ENCODE data around the gene TNS2. TPM values are rescaled to one million over a fixed set of nuclear protein-coding genes. Genes with fewer than 3 reads are reported as not detected.

TNS2 gene
- total RNA-seq, 2 experiments from 2014 or later, result 2.3 to 3.0 TPM

DNA sequence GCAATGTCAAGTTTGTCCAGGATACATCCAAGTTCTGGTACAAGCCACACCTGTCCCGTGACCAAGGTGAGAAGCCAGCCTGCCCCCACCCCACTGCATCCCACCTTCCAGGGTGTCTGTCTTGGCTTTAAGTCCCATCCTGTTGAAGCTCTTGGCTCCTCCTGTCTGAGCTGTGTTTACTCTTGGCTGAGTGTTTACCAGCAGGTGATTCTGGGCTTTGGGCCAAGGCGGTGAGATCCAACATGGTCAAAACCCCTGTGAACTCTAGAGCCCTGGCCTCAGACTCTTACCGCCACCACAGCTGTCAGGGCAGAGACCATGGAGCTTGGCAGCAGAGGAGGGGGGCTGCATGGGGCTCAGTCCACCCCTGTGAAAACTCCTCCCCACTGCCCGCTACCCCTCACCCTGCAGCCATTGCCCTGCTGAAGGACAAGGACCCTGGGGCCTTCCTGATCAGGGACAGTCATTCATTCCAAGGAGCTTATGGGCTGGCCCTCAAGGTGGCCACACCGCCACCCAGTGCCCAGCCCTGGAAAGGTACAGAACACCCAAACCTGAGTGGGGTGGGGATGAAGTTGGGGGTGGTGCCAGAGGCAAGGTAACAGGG is 11.6 kb downstream of the TNS2 start:
- Histone ChIP-seq H3K4me1 (ENCODE audit: insufficient read depth, low read length) (peaks cover 12% of the 10 kb centered on the region), H3K27me3 (ENCODE audit: control insufficient read depth in 1 of 2, insufficient read depth in 2 of 2, low read length in 2 of 2) (no peaks in the 10 kb centered on the region), H3K27ac (ENCODE audit: low read depth in 1 of 2, low read length in 2 of 2) (no peak overlapping the region), H3K4me3 (ENCODE audit: low read length) (no peak overlapping the region), H3K9me3 (ENCODE audit: control insufficient read depth in 1 of 2, insufficient read depth in 1 of 2, low read length in 2 of 2) (no peaks in the 10 kb centered on the region), H3K36me3 (ENCODE audit: insufficient read depth, low read length) (peaks cover 29% of the 10 kb centered on the region)
- ChIA-PET POLR2A (interaction anchor here (1.0 to 1.6 kb wide), 2 partner anchors 18 to 37 kb away, joined by 3 to 6 read pairs; partner anchors contain the start of gene SPRYD3), CTCF (interaction anchor here (0.9 to 1.3 kb wide), 2 partner anchors 14 to 38 kb away, joined by 3 to 5 read pairs; no protein-coding TSS in a partner anchor)
- no peaks in the 10 kb centered on the region for H3K27me3 Mint-ChIP-seq
- no peak for ATAC-seq (ENCODE audit: poor library complexity)
- peaks cover 32% of the 10 kb centered on the region for H3K36me3 Mint-ChIP-seq (ENCODE audit: low read depth)
- no peak overlapping the region for H3K27ac Mint-ChIP-seq
- H3K4me3 Mint-ChIP-seq, result no peak overlapping the region
- peaks cover 7% of the 10 kb centered on the region for H3K4me1 Mint-ChIP-seq (ENCODE audit: low read depth)
- TF ChIP-seq, protein P1, sequence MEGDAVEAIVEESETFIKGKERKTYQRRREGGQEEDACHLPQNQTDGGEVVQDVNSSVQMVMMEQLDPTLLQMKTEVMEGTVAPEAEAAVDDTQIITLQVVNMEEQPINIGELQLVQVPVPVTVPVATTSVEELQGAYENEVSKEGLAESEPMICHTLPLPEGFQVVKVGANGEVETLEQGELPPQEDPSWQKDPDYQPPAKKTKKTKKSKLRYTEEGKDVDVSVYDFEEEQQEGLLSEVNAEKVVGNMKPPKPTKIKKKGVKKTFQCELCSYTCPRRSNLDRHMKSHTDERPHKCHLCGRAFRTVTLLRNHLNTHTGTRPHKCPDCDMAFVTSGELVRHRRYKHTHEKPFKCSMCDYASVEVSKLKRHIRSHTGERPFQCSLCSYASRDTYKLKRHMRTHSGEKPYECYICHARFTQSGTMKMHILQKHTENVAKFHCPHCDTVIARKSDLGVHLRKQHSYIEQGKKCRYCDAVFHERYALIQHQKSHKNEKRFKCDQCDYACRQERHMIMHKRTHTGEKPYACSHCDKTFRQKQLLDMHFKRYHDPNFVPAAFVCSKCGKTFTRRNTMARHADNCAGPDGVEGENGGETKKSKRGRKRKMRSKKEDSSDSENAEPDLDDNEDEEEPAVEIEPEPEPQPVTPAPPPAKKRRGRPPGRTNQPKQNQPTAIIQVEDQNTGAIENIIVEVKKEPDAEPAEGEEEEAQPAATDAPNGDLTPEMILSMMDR (IDR thresholded peaks at IDR 0.05), result no peak
- intact Hi-C loops (cut with DNase I, micrococcal nuclease), result loop anchor here in 1 of 2 experiments (10.0 kb wide), 1 partner anchor 133 kb away; no protein-coding TSS in a partner anchor
- no peaks in the 10 kb centered on the region for H3K9me3 Mint-ChIP-seq
- peak in 1 of 14 experiments; percentile 31 for DNase-seq

DNA sequence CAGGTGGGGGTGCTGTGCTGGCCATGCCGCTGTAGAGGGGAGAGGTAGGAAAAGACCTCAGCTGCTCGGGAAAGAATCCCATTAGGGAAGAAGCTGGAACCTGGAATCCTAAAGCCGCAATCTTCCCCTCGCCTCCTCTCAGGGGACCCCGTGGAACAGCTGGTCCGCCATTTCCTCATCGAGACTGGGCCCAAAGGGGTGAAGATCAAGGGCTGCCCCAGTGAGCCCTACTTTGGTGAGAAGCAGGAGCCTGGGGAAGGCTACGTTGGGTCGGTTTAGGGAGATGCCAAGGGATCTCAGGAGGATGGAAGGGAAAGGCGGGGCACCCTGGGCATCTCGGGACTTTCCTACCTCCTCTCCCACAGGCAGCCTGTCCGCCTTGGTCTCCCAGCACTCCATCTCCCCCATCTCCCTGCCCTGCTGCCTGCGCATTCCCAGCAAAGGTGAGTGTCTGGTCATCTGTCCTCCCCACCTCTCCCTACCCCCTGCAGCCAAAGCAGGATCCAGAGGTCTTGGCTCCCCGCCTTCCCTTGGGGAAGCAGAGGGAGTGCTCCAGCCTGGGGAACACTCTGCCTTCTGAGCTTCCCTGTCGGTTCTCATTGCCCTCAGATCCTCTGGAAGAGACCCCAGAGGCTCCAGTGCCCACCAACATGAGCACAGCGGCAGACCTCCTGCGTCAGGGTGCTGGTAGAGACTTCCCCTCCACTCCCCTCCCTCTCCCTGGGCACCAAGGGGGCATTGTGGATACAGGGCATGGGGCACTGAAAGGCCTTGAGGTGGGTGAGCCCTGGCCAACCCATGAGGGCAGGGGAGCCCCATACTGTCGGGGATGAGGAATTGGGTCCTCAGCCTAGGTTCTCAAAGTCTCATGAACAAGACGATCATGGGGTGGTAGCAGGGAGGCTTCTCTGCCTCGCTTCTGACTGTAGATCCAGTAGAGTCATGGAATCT is 12.4 kb downstream of the TNS2 start:
- ChIA-PET CTCF (interaction anchor here (1.3 kb wide), 1 partner anchor 13 kb away, joined by 3 read pairs; no protein-coding TSS in a partner anchor), POLR2A (interaction anchor here (1.0 to 1.6 kb wide), 2 partner anchors 17 to 36 kb away, joined by 3 to 6 read pairs; partner anchors contain the start of gene SPRYD3)
- Histone ChIP-seq H3K4me1 (ENCODE audit: insufficient read depth, low read length) (peaks cover 12% of the 10 kb centered on the region), H3K27me3 (ENCODE audit: control insufficient read depth in 1 of 2, insufficient read depth in 2 of 2, low read length in 2 of 2) (no peaks in the 10 kb centered on the region), H3K36me3 (ENCODE audit: insufficient read depth, low read length) (peaks cover 34% of the 10 kb centered on the region), H3K4me3 (ENCODE audit: low read length) (no peak overlapping the region), H3K9me3 (ENCODE audit: control insufficient read depth in 1 of 2, insufficient read depth in 1 of 2, low read length in 2 of 2) (no peaks in the 10 kb centered on the region), H3K27ac (ENCODE audit: low read depth in 1 of 2, low read length in 2 of 2) (no peak overlapping the region)
- DNase-seq (peak in 1 of 14 experiments; percentile 16), ATAC-seq (ENCODE audit: poor library complexity) (no peak)
- no peak overlapping the region for H3K27ac Mint-ChIP-seq
- no peaks in the 10 kb centered on the region for H3K9me3 Mint-ChIP-seq
- intact Hi-C loops (cut with DNase I, micrococcal nuclease), result loop anchor here in 1 of 2 experiments (10.0 kb wide), 1 partner anchor 133 kb away; no protein-coding TSS in a partner anchor
- H3K4me1 Mint-ChIP-seq (ENCODE audit: low read depth), result peaks cover 7% of the 10 kb centered on the region
- H3K4me3 Mint-ChIP-seq, result no peak overlapping the region
- H3K27me3 Mint-ChIP-seq, result no peaks in the 10 kb centered on the region
- TF ChIP-seq, protein P1 (IDR thresholded peaks at IDR 0.05), result no peak
- peaks cover 39% of the 10 kb centered on the region for H3K36me3 Mint-ChIP-seq (ENCODE audit: low read depth)

DNA sequence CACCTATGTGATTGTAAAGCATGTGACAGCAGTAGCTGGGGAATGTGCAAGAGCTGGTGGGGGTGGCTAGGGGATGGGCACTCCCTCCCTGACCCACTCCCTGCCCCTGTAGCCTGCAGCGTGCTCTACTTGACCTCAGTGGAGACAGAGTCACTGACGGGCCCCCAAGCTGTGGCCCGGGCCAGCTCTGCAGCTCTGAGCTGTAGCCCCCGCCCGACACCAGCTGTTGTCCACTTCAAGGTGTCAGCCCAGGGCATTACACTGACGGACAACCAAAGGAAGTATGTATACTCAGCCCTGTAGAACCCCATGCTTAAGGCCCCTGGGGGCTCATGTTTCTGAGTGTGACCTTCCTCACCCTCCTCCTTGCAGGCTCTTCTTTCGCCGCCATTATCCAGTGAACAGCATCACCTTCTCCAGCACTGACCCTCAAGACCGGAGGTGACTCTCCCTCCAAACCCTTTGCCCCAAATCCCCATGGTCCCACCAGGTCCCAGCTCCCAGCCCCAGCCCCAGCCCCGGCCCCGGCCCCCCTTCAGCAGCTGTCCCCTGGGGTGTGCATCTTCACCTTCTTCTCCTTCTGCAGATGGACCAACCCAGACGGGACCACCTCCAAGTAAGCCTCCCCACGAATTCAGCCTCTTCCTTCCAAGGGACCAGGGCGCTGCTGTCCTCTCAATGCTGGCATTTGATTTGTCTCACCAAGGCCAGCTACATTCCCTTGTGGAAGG is 13.3 kb downstream of the TNS2 start:
- no peaks in the 10 kb centered on the region for H3K9me3 ChIP-seq (ENCODE audit: control insufficient read depth in 1 of 2, insufficient read depth in 1 of 2, low read length in 2 of 2)
- intact Hi-C loops (cut with DNase I, micrococcal nuclease), result loop anchor here in 1 of 2 experiments (10.0 kb wide), 1 partner anchor 132 kb away; no protein-coding TSS in a partner anchor
- CTCF ChIA-PET, result interaction anchor here (6.7 kb wide), 1 partner anchor 38 kb away, joined by 114 read pairs; the partner anchor contains the start of genes IGFBP6 and SOAT2
- DNase-seq (peak in 1 of 14 experiments; percentile 12), ATAC-seq (ENCODE audit: poor library complexity) (no peak)
- no peak overlapping the region for H3K27ac Mint-ChIP-seq
- H3K9me3 Mint-ChIP-seq, result no peaks in the 10 kb centered on the region
- H3K27me3 ChIP-seq (ENCODE audit: control insufficient read depth in 1 of 2, insufficient read depth in 2 of 2, low read length in 2 of 2), result no peaks in the 10 kb centered on the region
- TF ChIP-seq, protein P1 (IDR thresholded peaks at IDR 0.05), result no peak
- H3K27ac ChIP-seq (ENCODE audit: low read depth in 1 of 2, low read length in 2 of 2), result no peak overlapping the region
- peaks cover 47% of the 10 kb centered on the region for H3K36me3 Mint-ChIP-seq (ENCODE audit: low read depth)
- POLR2A ChIA-PET, result interaction anchor here (1.0 kb wide), 1 partner anchor 12 kb away, joined by 3 read pairs; no protein-coding TSS in a partner anchor
- H3K27me3 Mint-ChIP-seq, result no peaks in the 10 kb centered on the region
- no peak overlapping the region for H3K4me3 ChIP-seq (ENCODE audit: low read length)
- peaks cover 12% of the 10 kb centered on the region for H3K4me1 ChIP-seq (ENCODE audit: insufficient read depth, low read length)
- peaks cover 42% of the 10 kb centered on the region for H3K36me3 ChIP-seq (ENCODE audit: insufficient read depth, low read length)
- no peak overlapping the region for H3K4me3 Mint-ChIP-seq
- H3K4me1 Mint-ChIP-seq (ENCODE audit: low read depth), result peaks cover 7% of the 10 kb centered on the region
